Naive B cell (primary cell): ENCODE results near the gene NAV2. TPM values are rescaled to one million over a fixed set of nuclear protein-coding genes. Genes with fewer than 3 reads are reported as not detected.

Experiments used
- ATAC-seq, 2 donors: fragments of 150-1000 bp; cut with Tn5 transposase; 2 replicates each; pipeline ENCODE4 v1.10.0; 2021; ENCODE audit warnings: low read depth in 2 of 2, mild to moderate bottlenecking in 2 of 2, moderate library complexity in 2 of 2
- DNase-seq: peaks from one replicate; pipeline ENCODE4 v3.0.0; 2022
- H3K27ac Mint-ChIP-seq, 6 donors: one replicate each; pipeline ENCODE4 v1.8.0; 2020 to 2022; ENCODE audit warnings: mild to moderate bottlenecking in 6 of 6, mixed read lengths in 6 of 6, moderate library complexity in 5 of 6, inconsistent platforms in 2 of 6
- H3K27me3 Mint-ChIP-seq, 3 donors: one replicate each; pipeline ENCODE4 v1.8.0; 2021 to 2022; ENCODE audit warnings: mixed read lengths in 3 of 3, mild to moderate bottlenecking in 1 of 3
- H3K36me3 Mint-ChIP-seq, 2 donors: one replicate each; pipeline ENCODE4 v1.8.0; 2020 to 2022; ENCODE audit warnings: mixed read lengths in 2 of 2, inconsistent platforms in 1 of 2, mild to moderate bottlenecking in 1 of 2
- H3K4me1 Mint-ChIP-seq, 3 donors: one replicate each; pipeline ENCODE4 v1.8.0; 2020 to 2022; ENCODE audit warnings: mixed read lengths in 3 of 3, inconsistent platforms in 1 of 3, mild to moderate bottlenecking in 1 of 3, moderate library complexity in 1 of 3
- H3K4me3 Mint-ChIP-seq, 8 donors: one replicate each; pipeline ENCODE4 v1.8.0; 2020 to 2022; ENCODE audit warnings: mild to moderate bottlenecking in 8 of 8, mixed read lengths in 8 of 8, moderate library complexity in 8 of 8, inconsistent platforms in 2 of 8
- H3K9me3 Mint-ChIP-seq, 7 donors: one replicate each; pipeline ENCODE4 v1.8.0; 2020 to 2022; ENCODE audit warnings: mixed read lengths in 7 of 7, mild to moderate bottlenecking in 5 of 7, inconsistent platforms in 2 of 7, moderate library complexity in 1 of 7
- polyA plus RNA-seq, 6 donors: library from polyadenylated mRNA; unstranded; fragments of 300-500 nt; fragmentation: Illumina TruSeq; gene quantifications; one replicate each; pipeline ENCODE4 v1.2.3, GENCODE V29; 2021; ENCODE audit warnings: low read depth in 6 of 6

Gene NAV2
- polyA plus RNA-seq, 6 donors from 2014 or later, result 0.90 to 3.2 (median 0.94) TPM; not detected in 3

DNA sequence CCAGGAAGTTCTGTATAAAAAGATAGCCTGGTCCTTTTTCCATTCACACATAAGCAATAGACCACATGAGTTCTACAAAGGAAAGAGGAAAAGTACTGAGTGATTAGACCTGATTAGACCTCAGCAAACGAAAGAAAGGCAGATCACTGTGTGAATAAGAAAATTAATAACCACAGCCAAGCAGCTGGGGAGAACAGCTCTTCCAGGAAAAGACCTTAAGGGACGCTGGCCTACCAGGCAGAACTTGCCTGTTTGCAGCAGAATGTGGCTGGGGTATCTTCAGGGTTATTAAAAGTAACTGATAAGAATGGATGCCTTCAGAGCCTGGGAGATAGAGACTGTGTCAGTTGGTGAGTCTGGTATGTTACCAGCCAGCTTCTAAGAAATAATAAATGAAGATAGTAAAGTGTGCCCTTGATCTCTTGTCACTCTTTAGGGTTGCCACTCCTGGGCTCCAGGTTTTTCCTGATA lies 274.7 kb downstream of the NAV2 start:
- Mint-ChIP-seq H3K4me1 (peaks cover 6 to 18% (median 7%) of the 10 kb centered on the region in 3 donors), H3K4me3 (no peak overlapping the region), H3K27ac (peak overlapping the region in 1 of 6 donors; percentile 24), H3K27me3 (peaks cover 6 to 15% (median 12%) of the 10 kb centered on the region in 3 donors), H3K9me3 (no peaks in the 10 kb centered on the region), H3K36me3 (no peaks in the 10 kb centered on the region)
- ATAC-seq (no peak), DNase-seq (no peak)

DNA sequence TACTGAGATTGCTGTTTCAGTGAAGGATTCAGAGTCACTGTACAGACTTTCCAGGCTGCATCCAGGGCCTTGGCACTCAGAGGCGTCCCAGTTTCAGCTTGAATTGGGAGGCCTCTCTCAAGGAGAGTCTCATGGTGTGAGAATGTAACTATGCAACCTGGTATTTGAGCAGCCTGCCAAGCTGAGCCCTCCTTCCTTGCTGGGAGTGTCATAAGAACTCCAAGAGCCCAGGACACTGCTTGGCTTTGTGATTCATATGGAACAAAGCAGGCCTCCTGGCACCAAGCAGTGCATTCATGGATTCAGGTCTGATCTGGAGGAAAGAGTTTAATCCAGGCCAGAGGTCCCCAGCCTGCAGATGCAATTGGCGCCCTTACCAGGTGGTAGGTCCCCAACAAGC lies 276.0 kb downstream of the NAV2 start:
- H3K9me3 Mint-ChIP-seq, result no peaks in the 10 kb centered on the region
- DNase-seq (no peak), ATAC-seq (no peak)
- H3K4me3 Mint-ChIP-seq, result no peak overlapping the region
- H3K27ac Mint-ChIP-seq, result no peak overlapping the region
- peaks cover 4 to 15% (median 6%) of the 10 kb centered on the region in 3 donors for H3K4me1 Mint-ChIP-seq
- H3K27me3 Mint-ChIP-seq, result peaks cover 5 to 11% (median 11%) of the 10 kb centered on the region in 3 donors
- no peaks in the 10 kb centered on the region for H3K36me3 Mint-ChIP-seq

DNA sequence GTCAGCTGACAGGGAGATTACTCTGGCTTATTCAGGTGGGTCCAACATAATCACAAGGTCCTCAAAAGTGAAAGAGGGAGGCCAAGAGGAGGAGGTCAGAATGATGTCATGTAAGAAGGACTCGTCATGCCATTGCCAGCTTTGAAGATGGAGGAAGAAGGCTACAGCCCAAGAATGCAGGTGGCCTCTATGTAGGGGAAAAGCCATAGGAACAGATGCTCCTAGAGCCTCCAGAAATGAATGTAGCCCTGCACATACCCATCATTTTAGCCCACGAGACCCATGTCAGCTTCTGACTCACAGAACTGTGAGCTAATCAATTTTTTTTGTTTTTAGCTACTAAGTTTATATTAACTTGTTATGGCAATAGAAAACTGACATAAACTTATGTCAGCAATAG lies 276.6 kb downstream of the NAV2 start:
- peaks cover 0 to 9% (median 3%) of the 10 kb centered on the region in 3 donors for H3K4me1 Mint-ChIP-seq
- H3K36me3 Mint-ChIP-seq, result no peaks in the 10 kb centered on the region
- H3K27ac Mint-ChIP-seq, result no peak overlapping the region
- ATAC-seq (no peak), DNase-seq (no peak)
- H3K27me3 Mint-ChIP-seq, result peaks cover 0 to 8% (median 8%) of the 10 kb centered on the region in 3 donors
- H3K4me3 Mint-ChIP-seq, result peak overlapping the region in 1 of 8 donors; percentile 22
- no peaks in the 10 kb centered on the region for H3K9me3 Mint-ChIP-seq

DNA sequence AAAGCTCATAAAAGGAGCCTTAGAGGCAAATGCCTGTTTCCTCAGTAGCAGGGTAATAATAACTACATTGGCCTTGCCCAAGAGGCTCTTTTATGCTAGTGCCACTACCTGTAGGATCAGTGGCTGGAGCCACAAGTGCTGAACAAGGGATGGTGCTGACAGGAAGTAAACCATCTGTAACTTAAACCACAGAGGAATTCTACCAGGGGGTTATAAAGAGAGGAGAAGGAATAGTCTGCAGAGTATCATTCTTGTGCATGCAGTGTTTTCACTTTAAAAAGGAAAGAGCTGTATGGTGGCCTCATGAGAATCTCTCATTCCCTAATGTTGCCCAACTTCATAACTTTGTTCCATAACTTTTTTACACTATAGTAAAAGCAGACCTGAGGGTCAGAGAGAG lies 279.5 kb downstream of the NAV2 start:
- Mint-ChIP-seq H3K36me3 (no peaks in the 10 kb centered on the region), H3K9me3 (no peaks in the 10 kb centered on the region), H3K4me1 (no peaks in the 10 kb centered on the region), H3K27ac (no peak overlapping the region), H3K4me3 (no peak overlapping the region), H3K27me3 (peaks cover 0 to 8% (median 0%) of the 10 kb centered on the region in 3 donors)
- ATAC-seq, result no peak
- no peak for DNase-seq

DNA sequence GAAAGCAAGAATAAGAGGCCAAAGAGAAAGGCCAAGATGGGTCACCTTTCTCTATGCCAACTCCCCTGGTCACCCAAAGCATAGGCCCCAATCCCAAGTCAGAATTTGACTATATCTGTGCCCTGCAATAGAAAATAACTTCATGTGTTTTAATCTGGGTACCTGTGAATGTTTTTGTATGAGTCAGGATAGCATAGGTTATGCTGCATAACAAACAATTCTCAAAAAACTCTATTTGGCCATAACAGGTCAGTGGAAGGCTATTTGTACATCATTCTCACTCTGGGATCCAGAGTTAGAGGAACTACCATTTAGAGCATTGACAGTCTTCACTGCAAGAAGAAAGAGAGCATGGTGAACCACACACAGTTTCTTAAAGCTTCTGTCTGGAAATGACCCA lies 280.4 kb downstream of the NAV2 start:
- DNase-seq (no peak), ATAC-seq (no peak)
- no peaks in the 10 kb centered on the region for H3K4me1 Mint-ChIP-seq
- no peak overlapping the region for H3K27ac Mint-ChIP-seq
- peaks cover 0 to 4% (median under 1%) of the 10 kb centered on the region in 3 donors for H3K27me3 Mint-ChIP-seq
- no peaks in the 10 kb centered on the region for H3K9me3 Mint-ChIP-seq
- no peaks in the 10 kb centered on the region for H3K36me3 Mint-ChIP-seq
- no peak overlapping the region for H3K4me3 Mint-ChIP-seq

DNA sequence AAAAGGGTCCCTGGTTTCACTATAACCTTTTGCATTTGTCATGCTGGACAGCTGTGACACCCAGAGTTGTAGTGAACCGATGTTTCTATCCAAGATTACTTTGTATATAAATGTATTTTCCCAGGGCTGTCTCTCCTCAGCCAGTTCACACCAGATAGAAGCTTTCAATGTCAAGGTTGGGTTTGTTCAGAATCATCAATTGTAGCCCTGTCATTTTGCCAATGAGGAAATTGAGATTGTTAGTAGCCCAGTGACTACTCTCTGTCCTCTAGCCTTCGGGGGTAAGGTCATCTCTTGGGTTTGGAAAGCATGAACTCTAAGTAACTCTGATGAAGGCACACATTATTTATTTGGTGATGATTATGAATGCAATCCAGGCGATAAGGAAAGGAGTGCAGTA lies 282.0 kb downstream of the NAV2 start:
- no peak for DNase-seq
- no peak overlapping the region for H3K27ac Mint-ChIP-seq
- H3K4me1 Mint-ChIP-seq, result no peaks in the 10 kb centered on the region
- no peaks in the 10 kb centered on the region for H3K9me3 Mint-ChIP-seq
- peaks cover 0 to 9% (median 0%) of the 10 kb centered on the region in 3 donors for H3K27me3 Mint-ChIP-seq
- H3K36me3 Mint-ChIP-seq, result no peaks in the 10 kb centered on the region
- ATAC-seq, result no peak
- H3K4me3 Mint-ChIP-seq, result no peak overlapping the region

DNA sequence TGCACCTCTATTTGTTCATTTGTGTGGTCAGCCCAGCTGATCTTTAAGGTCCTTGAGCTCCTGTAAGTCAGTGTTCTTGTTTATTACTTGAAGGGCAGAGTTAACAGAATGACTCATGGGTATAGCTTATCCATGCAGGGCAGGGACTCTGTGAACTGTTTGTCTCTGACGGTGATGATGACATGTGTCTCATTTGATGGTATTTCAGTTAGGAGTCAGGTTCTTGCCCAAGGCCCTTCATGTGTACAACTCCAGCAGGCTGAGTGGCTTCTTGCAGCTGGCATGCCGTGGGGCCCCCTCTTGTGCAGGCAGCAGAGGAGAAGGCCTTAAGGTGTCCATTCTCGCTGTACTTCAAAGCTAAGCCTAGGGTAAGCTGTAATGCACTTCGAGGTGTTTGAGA lies 282.5 kb downstream of the NAV2 start:
- DNase-seq, result no peak
- H3K4me3 Mint-ChIP-seq, result no peak overlapping the region
- H3K27me3 Mint-ChIP-seq, result peaks cover 0 to 9% (median 0%) of the 10 kb centered on the region in 3 donors
- no peaks in the 10 kb centered on the region for H3K4me1 Mint-ChIP-seq
- H3K27ac Mint-ChIP-seq, result no peak overlapping the region
- ATAC-seq, result no peak
- no peaks in the 10 kb centered on the region for H3K9me3 Mint-ChIP-seq
- H3K36me3 Mint-ChIP-seq, result no peaks in the 10 kb centered on the region

DNA sequence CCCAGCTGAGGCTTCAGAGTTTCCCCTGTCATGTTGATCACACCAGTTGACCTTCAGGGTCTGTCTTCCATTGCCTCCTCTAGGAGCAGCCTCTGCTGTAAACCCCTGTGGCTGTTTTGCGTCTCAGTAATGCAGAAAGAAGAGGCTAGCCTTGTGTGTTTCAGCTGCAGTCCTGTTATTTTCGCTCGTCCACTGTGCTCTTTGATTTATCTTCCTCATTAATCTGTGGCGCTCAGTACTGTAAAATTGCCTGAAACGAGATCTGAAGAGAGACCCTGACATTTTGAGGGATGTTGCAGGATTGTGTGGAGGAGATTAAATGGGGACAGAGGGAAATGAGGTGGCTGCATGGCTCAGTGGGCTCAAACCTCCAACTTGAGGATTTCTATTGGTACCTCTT lies 283.9 kb downstream of the NAV2 start:
- H3K9me3 Mint-ChIP-seq, result no peaks in the 10 kb centered on the region
- peaks cover 0 to 17% (median 3%) of the 10 kb centered on the region in 3 donors for H3K27me3 Mint-ChIP-seq
- ATAC-seq (no peak), DNase-seq (no peak)
- no peaks in the 10 kb centered on the region for H3K36me3 Mint-ChIP-seq
- H3K4me3 Mint-ChIP-seq, result no peak overlapping the region
- H3K4me1 Mint-ChIP-seq, result no peaks in the 10 kb centered on the region
- no peak overlapping the region for H3K27ac Mint-ChIP-seq

DNA sequence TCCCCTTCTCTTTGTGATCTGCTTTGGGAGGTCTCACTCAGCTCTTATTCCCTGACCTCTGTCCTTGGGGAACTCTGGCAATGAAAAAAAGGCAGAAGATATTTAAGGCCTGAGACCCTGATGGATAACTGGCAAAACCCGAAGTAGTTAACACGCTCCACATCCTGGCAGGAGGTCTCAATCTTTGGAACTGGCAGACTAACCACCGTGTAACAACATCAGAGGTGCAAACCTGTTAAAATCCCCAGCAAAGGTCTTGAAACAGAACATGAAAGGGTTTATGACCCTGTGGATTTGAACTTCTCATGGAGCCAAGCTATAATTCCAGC lies 287.3 kb downstream of the NAV2 start:
- DNase-seq, result no peak
- peaks cover 0 to 17% (median 3%) of the 10 kb centered on the region in 3 donors for H3K27me3 Mint-ChIP-seq
- ATAC-seq, result no peak
- no peaks in the 10 kb centered on the region for H3K9me3 Mint-ChIP-seq
- no peak overlapping the region for H3K27ac Mint-ChIP-seq
- no peaks in the 10 kb centered on the region for H3K36me3 Mint-ChIP-seq
- H3K4me1 Mint-ChIP-seq, result no peaks in the 10 kb centered on the region
- no peak overlapping the region for H3K4me3 Mint-ChIP-seq

DNA sequence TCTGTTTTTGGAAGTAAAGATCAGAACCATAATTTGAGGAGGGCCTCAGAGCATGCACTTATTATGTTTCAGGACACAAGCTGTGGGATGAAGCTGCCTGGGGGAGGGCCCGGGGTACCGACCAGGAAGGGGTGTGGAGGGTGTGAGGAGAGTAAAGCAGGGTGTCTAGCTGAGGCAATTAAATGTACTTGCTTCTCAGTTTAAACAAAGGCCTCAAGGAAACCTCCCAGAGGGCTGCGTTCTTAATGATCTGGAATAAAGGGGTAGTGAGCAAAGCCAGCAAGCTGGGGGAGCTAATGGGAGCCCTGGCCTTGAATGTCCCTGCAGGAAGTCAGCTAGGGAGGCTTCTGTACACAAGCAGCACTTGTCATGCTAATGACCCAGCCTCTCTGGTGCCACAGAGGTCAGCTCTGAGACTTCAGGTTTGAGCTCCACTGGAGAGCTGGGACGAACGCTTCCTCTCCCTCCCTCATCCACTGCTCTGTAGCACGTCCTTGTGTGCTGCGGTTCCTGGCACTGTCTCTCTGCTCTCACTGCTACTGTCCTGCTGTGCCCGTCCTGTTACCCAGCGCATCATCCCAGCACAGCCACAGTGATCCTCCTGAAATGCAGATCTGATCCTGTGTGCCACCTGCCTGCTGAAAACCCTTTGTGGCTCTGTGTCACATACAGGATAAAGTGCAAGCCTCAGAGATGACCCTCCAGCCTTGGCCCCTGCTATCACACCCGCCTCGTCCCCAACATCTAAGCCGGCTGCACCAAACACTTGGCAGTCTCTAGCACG lies 287.9 kb downstream of the NAV2 start:
- Mint-ChIP-seq H3K4me1 (no peaks in the 10 kb centered on the region), H3K9me3 (no peaks in the 10 kb centered on the region), H3K27me3 (peaks cover 0 to 17% (median 3%) of the 10 kb centered on the region in 3 donors), H3K4me3 (no peak overlapping the region), H3K36me3 (no peaks in the 10 kb centered on the region), H3K27ac (peak overlapping the region in 1 of 6 donors; percentile 71)
- DNase-seq, result no peak
- ATAC-seq, result no peak

DNA sequence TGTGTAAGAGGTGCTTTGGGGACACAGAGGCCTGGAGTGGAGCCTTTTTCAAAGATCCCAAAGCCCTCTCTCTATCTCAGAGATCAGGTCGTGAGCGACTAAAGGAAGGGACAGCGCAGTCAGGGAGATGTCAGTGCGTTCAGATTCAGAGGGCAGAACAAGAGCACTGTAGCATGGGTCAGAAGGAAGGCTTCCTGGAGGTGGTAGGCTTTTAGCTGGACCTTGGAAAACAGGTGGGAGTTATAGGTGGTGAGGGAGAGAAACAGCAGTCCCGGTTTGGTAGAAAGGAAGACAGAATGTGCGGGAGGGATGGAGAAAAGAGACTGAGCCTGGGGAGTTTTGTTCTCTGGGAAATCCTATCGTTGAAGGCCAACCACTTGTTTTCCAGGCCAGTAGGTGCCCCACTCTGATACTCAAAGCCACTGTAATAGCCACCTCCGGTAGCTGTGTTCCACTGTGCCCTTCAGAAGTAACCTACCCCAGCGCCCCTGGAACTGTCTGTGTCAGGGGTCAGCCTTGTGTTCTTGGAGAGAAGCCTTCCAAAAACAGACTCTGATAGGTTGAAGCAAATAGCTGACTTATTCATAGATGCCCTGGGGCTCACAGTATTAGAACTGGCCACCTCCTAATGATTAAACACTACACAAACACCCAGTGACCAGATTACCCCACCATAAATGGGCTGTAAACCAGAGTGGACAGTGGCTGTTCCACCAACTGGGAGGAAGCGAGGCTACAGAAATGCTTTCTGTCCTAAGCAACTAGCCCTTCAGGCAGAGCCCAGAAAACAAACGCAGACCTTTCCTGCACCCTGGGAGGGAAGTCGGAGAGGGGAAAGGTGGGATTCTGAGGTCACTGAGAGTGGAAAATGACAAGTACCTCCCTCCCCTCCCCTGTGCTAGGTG lies 289.9 kb downstream of the NAV2 start:
- ATAC-seq (no peak), DNase-seq (no peak)
- no peaks in the 10 kb centered on the region for H3K4me1 Mint-ChIP-seq
- H3K27me3 Mint-ChIP-seq, result peaks cover 0 to 17% (median 3%) of the 10 kb centered on the region in 3 donors
- H3K4me3 Mint-ChIP-seq, result no peak overlapping the region
- no peaks in the 10 kb centered on the region for H3K9me3 Mint-ChIP-seq
- no peak overlapping the region for H3K27ac Mint-ChIP-seq
- no peaks in the 10 kb centered on the region for H3K36me3 Mint-ChIP-seq

DNA sequence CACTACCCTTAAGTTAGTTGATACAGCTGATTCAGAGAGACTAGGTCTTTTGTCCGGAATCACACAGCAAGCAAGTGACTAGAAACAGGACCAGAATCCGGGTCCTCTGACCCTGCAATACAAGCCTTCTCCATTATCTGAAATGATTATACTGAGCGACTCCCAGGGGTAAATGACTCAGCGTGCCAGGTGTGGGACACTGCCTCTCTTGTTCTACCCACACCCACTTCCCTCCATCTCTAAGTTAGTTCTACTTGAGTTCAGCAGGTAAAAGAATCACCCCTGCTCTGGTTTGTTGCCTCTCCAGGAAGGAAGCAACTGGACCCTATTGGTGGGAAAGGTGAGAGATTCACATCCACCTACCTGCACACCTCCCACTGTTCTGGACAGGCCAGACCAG lies 290.7 kb downstream of the NAV2 start:
- ATAC-seq (no peak), DNase-seq (no peak)
- Mint-ChIP-seq H3K4me3 (peak overlapping the region in 1 of 8 donors; percentile 35), H3K4me1 (no peaks in the 10 kb centered on the region), H3K27me3 (peaks cover 0 to 13% (median 3%) of the 10 kb centered on the region in 3 donors), H3K9me3 (no peaks in the 10 kb centered on the region), H3K27ac (peak overlapping the region in 1 of 6 donors; percentile 52), H3K36me3 (no peaks in the 10 kb centered on the region)

DNA sequence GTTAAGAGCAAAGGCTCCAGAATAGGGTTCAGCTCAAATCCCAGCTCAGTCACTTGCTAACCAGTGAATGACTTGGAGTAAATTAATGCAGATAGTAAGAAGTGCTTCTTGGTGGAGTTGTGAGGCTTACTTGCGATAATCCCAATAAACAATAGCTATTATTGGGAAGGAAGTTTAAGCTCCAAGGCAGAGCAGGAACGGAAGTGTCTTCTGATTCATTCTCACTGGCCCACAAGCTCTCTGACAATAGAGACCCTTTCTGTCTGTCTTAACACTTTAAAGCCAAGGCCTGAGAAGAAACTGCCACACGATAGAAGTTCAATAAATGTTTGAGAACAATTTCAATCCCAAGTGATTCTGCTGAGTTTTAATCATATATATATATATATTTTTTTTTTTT lies 292.2 kb downstream of the NAV2 start:
- Mint-ChIP-seq H3K9me3 (no peaks in the 10 kb centered on the region), H3K36me3 (no peaks in the 10 kb centered on the region), H3K4me1 (no peaks in the 10 kb centered on the region), H3K27me3 (peaks cover 0 to 9% (median 3%) of the 10 kb centered on the region in 3 donors), H3K27ac (no peak overlapping the region), H3K4me3 (no peak overlapping the region)
- ATAC-seq, result no peak
- no peak for DNase-seq

DNA sequence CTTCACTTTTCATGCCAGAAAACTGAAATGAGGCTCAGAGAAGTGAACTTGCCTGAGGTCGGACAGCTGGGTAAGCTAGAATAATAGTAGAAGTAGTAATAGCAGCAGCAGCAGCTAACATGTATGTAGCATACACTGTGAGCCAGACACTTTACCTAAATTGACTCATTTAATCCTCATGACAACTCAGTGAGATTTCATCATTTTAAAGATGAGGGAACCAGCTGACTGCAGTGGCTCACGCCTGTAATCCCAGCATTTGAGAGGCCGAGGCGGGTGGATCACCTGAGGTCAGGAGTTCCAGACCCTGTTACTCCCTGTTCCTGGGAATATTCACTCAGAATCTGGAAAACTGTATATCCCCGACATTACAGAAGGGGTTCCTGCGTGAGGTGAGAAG lies 293.1 kb downstream of the NAV2 start:
- peak overlapping the region in 1 of 6 donors; percentile 20 for H3K27ac Mint-ChIP-seq
- peaks cover 0 to 8% (median 3%) of the 10 kb centered on the region in 3 donors for H3K27me3 Mint-ChIP-seq
- H3K4me3 Mint-ChIP-seq, result no peak overlapping the region
- no peaks in the 10 kb centered on the region for H3K9me3 Mint-ChIP-seq
- H3K36me3 Mint-ChIP-seq, result no peaks in the 10 kb centered on the region
- DNase-seq, result no peak
- no peak for ATAC-seq
- H3K4me1 Mint-ChIP-seq, result no peaks in the 10 kb centered on the region
